ENCODE measurements around the gene CYTH4.

Gene CYTH4

DNA sequence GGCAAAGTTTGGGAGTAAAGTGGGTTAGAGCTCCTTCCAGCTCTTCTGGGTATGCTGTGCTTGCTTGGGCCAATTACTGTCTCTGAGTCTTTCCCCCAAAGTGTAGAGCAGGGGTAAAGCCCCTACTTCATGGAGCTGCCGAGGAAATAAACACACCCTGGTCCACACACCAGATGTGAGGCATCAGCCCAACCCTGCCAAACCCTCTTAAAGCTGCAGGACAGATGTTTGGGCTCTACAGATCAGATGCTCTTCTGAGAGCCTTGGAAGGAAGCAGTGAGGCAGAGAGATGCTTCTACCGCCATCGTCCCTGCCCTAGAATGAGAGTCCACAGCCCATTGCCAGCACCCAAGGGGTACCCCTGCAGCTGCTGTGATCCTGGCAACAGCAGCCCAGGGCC is 80.3 kb downstream of the CYTH4 start:
- no peaks in the 10 kb centered on the region for H3K4me1 ChIP-seq
- in situ Hi-C loops (cut with MboI; ENCODE audit: low sequenced_read_pairs) = no loop called here
- H3K9me3 ChIP-seq = no peaks in the 10 kb centered on the region
- H3K36me3 ChIP-seq (replicated peaks) = no peaks in the 10 kb centered on the region
- H3K4me3 ChIP-seq = no peak overlapping the region
- no peaks in the 10 kb centered on the region for H3K27me3 ChIP-seq (ENCODE audit: low read depth)
- DNase-seq (ENCODE audit: low spot score in 2 of 2) = no peak

DNA sequence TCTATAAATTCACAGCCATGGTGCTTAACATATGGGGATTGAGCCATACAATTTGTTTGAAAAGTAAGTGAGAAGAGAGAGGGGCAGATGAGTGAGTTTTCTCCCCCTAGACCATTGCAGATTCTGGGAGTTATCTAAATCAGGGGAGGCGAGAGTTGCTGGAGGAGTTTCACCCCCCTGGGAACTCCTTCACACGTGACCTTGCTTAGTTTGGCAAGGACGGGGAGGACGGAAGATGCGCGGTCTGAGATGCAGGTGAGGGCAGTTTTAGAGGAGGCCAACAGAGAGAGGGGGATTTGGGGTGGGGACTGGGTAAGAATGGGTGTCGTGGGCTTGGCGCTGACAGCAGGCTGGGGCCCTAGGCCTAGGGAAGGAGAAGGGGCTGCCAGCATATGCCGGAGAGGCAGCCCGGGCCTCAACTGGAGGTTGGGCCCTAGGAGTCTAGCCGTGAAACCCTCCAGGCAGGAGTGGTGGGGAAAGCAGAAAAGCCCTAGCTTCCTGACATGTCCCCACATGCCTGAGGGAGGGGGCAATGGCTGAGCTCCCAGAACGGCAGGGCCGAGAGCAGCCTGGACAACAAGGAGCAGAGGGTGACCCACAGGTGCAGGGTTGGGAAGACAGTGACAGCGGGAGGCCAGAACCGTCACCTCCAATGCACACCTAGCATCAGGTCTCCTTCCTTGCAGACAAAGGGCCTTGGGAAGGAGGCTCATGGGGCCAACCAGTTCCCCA is 81.1 kb downstream of the CYTH4 start:
- H3K36me3 ChIP-seq (replicated peaks) = no peaks in the 10 kb centered on the region
- in situ Hi-C loops (cut with MboI; ENCODE audit: low sequenced_read_pairs) = no loop called here
- no peaks in the 10 kb centered on the region for H3K27me3 ChIP-seq (ENCODE audit: low read depth)
- no peaks in the 10 kb centered on the region for H3K4me1 ChIP-seq
- no peak overlapping the region for H3K4me3 ChIP-seq
- no peaks in the 10 kb centered on the region for H3K9me3 ChIP-seq
- no peak for DNase-seq (ENCODE audit: low spot score in 2 of 2)
